ENCODE data around the gene SYT9. TPM values are rescaled to one million over a fixed set of nuclear protein-coding genes. Genes with fewer than 3 reads are reported as not detected.

SYT9 gene, protein sequence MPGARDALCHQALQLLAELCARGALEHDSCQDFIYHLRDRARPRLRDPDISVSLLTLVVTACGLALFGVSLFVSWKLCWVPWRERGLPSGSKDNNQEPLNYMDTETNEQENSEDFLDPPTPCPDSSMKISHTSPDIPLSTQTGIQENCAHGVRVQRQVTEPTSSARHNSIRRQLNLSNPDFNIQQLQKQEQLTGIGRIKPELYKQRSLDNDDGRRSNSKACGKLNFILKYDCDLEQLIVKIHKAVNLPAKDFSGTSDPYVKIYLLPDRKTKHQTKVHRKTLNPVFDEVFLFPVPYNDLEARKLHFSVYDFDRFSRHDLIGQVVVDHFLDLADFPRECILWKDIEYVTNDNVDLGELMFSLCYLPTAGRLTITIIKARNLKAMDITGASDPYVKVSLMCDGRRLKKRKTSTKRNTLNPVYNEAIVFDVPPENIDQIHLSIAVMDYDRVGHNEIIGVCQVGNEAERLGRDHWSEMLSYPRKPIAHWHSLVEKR
- total RNA-seq, result 0.52 TPM

DNA sequence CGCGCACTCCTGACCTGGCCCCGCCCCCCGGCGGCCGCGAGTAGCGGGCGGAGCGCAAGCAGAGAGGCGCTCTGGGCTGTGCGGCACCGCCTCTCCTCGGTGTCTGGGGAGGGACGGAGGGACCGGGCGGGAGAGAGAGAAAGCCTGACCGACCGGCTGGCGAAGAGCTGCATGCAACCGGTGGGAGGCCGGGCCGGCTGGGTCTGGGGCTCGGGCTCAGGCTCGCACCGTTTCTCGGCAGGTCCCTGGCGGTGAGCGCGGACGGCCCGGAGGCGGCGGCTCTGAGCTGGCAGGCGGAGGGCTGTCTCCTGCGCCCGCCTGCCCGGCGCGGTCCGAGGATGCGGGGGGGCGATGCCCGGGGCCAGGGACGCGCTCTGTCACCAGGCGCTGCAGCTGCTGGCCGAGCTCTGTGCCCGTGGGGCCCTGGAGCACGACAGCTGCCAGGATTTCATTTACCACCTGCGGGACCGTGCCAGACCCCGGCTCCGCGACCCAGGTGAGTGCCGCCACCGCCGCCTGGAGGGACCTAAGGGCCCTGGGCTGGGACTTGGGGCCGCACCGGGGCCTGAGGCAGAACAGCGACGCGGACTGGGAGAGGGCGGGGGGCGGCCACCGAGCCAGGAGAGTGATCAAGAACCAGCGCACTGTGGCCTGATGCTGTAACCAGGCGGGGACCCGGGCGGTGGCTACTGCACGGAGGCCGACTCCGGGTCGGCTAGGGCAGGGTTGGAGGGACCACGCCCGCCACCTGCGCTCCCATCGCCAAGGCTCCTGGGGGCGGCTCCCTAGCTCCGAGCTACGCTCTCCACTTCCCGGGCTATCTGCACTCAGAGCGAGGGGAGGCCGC lies at the start of gene SYT9:
Gene SYT9, plus strand, starts transcription at position 69 of the 847 bp plus-strand sequence. Its CDS starts 283 bp downstream, at position 352.
- H3K36me3 ChIP-seq (ENCODE audit: control insufficient read depth in 3 of 3, insufficient read depth in 3 of 3, low read length in 3 of 3), result no peaks in the 10 kb centered on the region
- no peaks in the 10 kb centered on the region for H3K9me3 ChIP-seq (ENCODE audit: control insufficient read depth in 3 of 3, low read length in 3 of 3)
- H3K4me3 ChIP-seq (ENCODE audit: low read length in 3 of 3), result peak within 1 kb of the TSS; percentile 60 to 67 (median 65)
- peaks cover 7 to 10% (median 8%) of the 10 kb centered on the region in 3 donors for H3K4me1 ChIP-seq (ENCODE audit: control insufficient read depth in 3 of 3, insufficient read depth in 3 of 3, low read length in 3 of 3)
- H3K9ac ChIP-seq (ENCODE audit: low read depth in 1 of 3, low read length in 3 of 3), result peak within 1 kb of the TSS in 2 of 3 donors; percentile 32 to 70
- H3K27me3 ChIP-seq (ENCODE audit: control insufficient read depth in 3 of 3, insufficient read depth in 3 of 3, low read length in 3 of 3), result peaks cover 11 to 26% (median 20%) of the 10 kb centered on the region in 3 donors
- H3K27ac ChIP-seq (ENCODE audit: low read depth, low read length), result no peak within 1 kb of the TSS

DNA sequence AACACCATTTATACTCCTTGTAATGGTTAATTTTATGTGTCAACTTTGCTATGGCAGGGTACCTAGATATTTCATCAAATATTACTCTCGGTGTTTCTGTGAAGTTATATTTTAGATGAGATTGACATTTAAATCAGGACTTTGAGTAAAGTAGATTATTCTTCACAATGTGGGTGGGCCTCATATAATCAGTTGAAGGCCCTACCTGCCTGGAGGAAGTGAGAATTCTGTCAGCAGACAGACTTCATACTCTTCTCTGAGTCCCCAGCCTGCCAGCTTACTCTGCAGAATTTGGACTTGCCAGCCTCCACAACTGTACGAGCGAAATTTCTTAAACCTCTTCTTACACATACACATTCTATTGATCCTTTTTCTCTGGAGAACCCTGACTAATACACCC lies 49.3 kb upstream of the SYT9 start:
- Histone ChIP-seq H3K4me1 (ENCODE audit: control insufficient read depth in 3 of 3, insufficient read depth in 3 of 3, low read length in 3 of 3) (no peaks in the 10 kb centered on the region), H3K9ac (ENCODE audit: low read depth in 1 of 3, low read length in 3 of 3) (no peak overlapping the region), H3K27me3 (ENCODE audit: control insufficient read depth in 3 of 3, insufficient read depth in 3 of 3, low read length in 3 of 3) (peaks cover 0 to 4% (median 0%) of the 10 kb centered on the region in 3 donors), H3K4me3 (ENCODE audit: low read length in 3 of 3) (no peak overlapping the region), H3K36me3 (ENCODE audit: control insufficient read depth in 3 of 3, insufficient read depth in 3 of 3, low read length in 3 of 3) (no peaks in the 10 kb centered on the region), H3K27ac (ENCODE audit: low read depth, low read length) (no peak overlapping the region), H3K9me3 (ENCODE audit: control insufficient read depth in 3 of 3, low read length in 3 of 3) (no peaks in the 10 kb centered on the region)

DNA sequence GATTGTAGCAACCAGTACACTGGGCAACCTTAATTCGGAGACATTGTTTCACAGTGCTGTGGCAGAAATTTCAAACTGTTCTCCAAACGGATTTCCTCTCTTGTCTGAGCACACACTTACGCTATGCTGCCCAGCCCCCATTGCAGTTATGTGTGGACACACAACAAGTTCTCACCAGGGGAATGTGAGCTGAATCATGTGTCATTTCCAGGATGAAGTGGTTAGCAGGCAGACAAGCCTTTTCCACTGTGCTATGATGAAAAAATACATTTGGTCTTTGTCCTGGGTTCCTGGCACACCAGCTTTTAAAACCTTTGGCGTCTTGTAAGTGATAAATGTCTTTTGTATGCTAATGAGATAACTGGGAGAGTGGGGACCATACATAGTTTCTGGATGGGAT lies 46.9 kb upstream of the SYT9 start:
- Histone ChIP-seq H3K27ac (ENCODE audit: low read depth, low read length) (no peak overlapping the region), H3K4me3 (ENCODE audit: low read length in 3 of 3) (no peak overlapping the region), H3K36me3 (ENCODE audit: control insufficient read depth in 3 of 3, insufficient read depth in 3 of 3, low read length in 3 of 3) (no peaks in the 10 kb centered on the region), H3K9me3 (ENCODE audit: control insufficient read depth in 3 of 3, low read length in 3 of 3) (no peaks in the 10 kb centered on the region), H3K4me1 (ENCODE audit: control insufficient read depth in 3 of 3, insufficient read depth in 3 of 3, low read length in 3 of 3) (no peaks in the 10 kb centered on the region), H3K9ac (ENCODE audit: low read depth in 1 of 3, low read length in 3 of 3) (no peak overlapping the region), H3K27me3 (ENCODE audit: control insufficient read depth in 3 of 3, insufficient read depth in 3 of 3, low read length in 3 of 3) (peaks cover 0 to 4% (median 0%) of the 10 kb centered on the region in 3 donors)

DNA sequence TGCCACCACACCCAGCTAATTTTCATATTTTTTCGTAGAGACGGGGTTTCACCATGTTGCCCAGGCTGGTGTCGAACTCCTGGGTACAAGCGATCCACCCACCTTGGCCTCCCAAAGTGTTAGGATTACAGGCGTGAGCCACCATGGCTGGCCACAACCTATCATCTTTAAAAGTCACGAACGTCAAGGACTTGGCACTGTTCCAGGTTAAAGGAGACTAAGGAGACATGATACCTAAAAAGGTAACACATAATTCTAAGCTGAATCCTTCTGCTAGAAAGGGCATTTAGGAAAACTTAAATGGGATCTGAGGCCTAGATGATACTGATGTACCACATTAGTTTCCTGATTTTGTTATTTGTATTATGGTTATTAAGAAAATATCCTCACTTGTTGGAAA lies 43.3 kb upstream of the SYT9 start:
- Histone ChIP-seq H3K27ac (ENCODE audit: low read depth, low read length) (no peak overlapping the region), H3K27me3 (ENCODE audit: control insufficient read depth in 3 of 3, insufficient read depth in 3 of 3, low read length in 3 of 3) (peaks cover 0 to 4% (median 0%) of the 10 kb centered on the region in 3 donors)

DNA sequence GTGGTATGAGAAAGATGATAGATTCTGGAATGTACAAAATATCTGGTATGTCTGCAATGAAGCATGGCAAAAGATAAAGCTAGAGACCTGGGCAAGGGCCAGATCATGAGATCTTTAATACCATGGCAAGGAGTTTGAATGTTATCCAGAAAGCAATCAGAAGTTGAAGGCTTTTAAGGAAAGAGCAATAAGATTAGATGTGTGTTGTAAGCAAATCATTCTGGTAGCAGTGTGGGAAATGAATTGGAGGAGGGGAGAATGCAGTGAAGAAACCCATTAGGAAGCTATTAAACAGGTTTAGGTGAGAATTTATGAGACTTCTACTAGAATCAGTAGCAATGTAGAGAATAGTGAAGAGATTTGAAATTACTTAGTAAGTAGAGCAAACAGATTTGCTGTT lies 32.2 kb upstream of the SYT9 start:
- no peaks in the 10 kb centered on the region for H3K9me3 ChIP-seq (ENCODE audit: control insufficient read depth in 3 of 3, low read length in 3 of 3)
- peaks cover 0 to 4% (median 3%) of the 10 kb centered on the region in 3 donors for H3K27me3 ChIP-seq (ENCODE audit: control insufficient read depth in 3 of 3, insufficient read depth in 3 of 3, low read length in 3 of 3)
- H3K27ac ChIP-seq (ENCODE audit: low read depth, low read length), result no peak overlapping the region
- no peak overlapping the region for H3K4me3 ChIP-seq (ENCODE audit: low read length in 3 of 3)
- no peak overlapping the region for H3K9ac ChIP-seq (ENCODE audit: low read depth in 1 of 3, low read length in 3 of 3)
- H3K36me3 ChIP-seq (ENCODE audit: control insufficient read depth in 3 of 3, insufficient read depth in 3 of 3, low read length in 3 of 3), result no peaks in the 10 kb centered on the region
- no peaks in the 10 kb centered on the region for H3K4me1 ChIP-seq (ENCODE audit: control insufficient read depth in 3 of 3, insufficient read depth in 3 of 3, low read length in 3 of 3)

More for the DNA sequence above, 43.3 kb upstream of the SYT9 start:
- H3K4me1 ChIP-seq (ENCODE audit: control insufficient read depth in 3 of 3, insufficient read depth in 3 of 3, low read length in 3 of 3), result no peaks in the 10 kb centered on the region
- no peaks in the 10 kb centered on the region for H3K9me3 ChIP-seq (ENCODE audit: control insufficient read depth in 3 of 3, low read length in 3 of 3)
- no peak overlapping the region for H3K9ac ChIP-seq (ENCODE audit: low read depth in 1 of 3, low read length in 3 of 3)
- no peak overlapping the region for H3K4me3 ChIP-seq (ENCODE audit: low read length in 3 of 3)
- no peaks in the 10 kb centered on the region for H3K36me3 ChIP-seq (ENCODE audit: control insufficient read depth in 3 of 3, insufficient read depth in 3 of 3, low read length in 3 of 3)

DNA sequence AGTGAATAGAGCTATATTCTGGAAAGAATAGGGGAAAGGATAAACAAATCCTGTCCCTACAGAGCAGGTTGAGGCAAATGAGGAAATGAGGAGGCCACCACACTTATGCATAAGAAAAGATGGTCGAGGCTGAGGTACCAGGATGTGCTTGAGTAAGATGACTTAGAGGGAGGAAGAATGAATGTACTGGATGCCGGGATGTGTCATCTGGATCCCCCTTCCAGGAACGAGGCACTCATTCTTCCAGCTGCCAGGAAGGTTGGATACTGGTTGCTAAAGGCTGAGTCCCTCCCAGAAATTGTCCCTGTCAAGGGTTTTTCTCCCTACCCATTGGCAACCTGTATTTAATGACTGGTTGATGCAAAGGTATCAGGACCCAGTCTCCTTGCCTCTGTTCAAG lies 31.1 kb upstream of the SYT9 start:
- Histone ChIP-seq H3K9ac (ENCODE audit: low read depth in 1 of 3, low read length in 3 of 3) (no peak overlapping the region), H3K9me3 (ENCODE audit: control insufficient read depth in 3 of 3, low read length in 3 of 3) (no peaks in the 10 kb centered on the region), H3K36me3 (ENCODE audit: control insufficient read depth in 3 of 3, insufficient read depth in 3 of 3, low read length in 3 of 3) (no peaks in the 10 kb centered on the region), H3K27me3 (ENCODE audit: control insufficient read depth in 3 of 3, insufficient read depth in 3 of 3, low read length in 3 of 3) (peaks cover 0 to 4% (median 3%) of the 10 kb centered on the region in 3 donors), H3K4me1 (ENCODE audit: control insufficient read depth in 3 of 3, insufficient read depth in 3 of 3, low read length in 3 of 3) (no peaks in the 10 kb centered on the region), H3K4me3 (ENCODE audit: low read length in 3 of 3) (no peak overlapping the region), H3K27ac (ENCODE audit: low read depth, low read length) (no peak overlapping the region)

DNA sequence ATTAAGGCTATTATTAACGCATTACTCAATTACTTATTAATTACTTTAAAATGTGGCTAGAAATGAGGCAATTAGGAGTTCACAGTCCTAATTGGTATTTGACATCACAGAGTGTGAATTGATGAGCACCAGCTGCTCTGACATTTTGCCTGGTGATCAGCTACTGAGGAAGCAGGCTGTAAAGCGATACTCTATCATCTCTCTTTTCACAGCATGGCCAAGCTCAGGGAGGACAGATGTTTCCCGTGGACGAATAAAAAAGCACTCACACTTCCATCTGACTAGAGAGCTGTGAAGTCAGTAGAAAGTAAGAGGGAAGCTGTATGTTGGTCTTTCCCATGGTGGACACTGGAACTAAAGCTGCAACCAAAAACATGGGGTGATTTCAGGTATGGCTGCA lies 29.1 kb upstream of the SYT9 start:
- H3K36me3 ChIP-seq (ENCODE audit: control insufficient read depth in 3 of 3, insufficient read depth in 3 of 3, low read length in 3 of 3), result no peaks in the 10 kb centered on the region
- H3K27ac ChIP-seq (ENCODE audit: low read depth, low read length), result no peak overlapping the region
- H3K4me3 ChIP-seq (ENCODE audit: low read length in 3 of 3), result no peak overlapping the region
- H3K9ac ChIP-seq (ENCODE audit: low read depth in 1 of 3, low read length in 3 of 3), result no peak overlapping the region
- no peaks in the 10 kb centered on the region for H3K9me3 ChIP-seq (ENCODE audit: control insufficient read depth in 3 of 3, low read length in 3 of 3)
- H3K27me3 ChIP-seq (ENCODE audit: control insufficient read depth in 3 of 3, insufficient read depth in 3 of 3, low read length in 3 of 3), result peaks cover 0 to 4% (median 3%) of the 10 kb centered on the region in 3 donors
- H3K4me1 ChIP-seq (ENCODE audit: control insufficient read depth in 3 of 3, insufficient read depth in 3 of 3, low read length in 3 of 3), result no peaks in the 10 kb centered on the region

DNA sequence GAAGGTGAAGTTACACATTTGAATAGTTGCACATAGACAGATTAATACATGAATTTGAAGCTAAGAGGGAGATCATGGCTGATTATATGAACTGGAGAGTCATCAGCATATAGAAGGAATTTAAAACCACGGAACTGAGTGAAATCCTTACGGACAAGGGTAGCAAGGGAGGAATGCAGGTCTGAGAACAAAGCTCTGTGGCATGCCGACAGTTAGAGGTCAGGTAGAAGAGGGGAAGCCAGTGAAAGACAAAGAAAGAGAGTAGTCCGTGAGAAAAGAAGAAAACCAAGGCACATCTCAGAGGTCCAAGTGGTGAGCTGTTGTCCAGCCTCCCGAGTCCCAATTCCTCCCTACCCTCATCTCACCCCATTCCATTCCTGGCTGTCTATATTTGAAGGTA lies 11.8 kb upstream of the SYT9 start:
- no peaks in the 10 kb centered on the region for H3K36me3 ChIP-seq (ENCODE audit: control insufficient read depth in 3 of 3, insufficient read depth in 3 of 3, low read length in 3 of 3)
- peaks cover 0 to 8% (median 5%) of the 10 kb centered on the region in 3 donors for H3K27me3 ChIP-seq (ENCODE audit: control insufficient read depth in 3 of 3, insufficient read depth in 3 of 3, low read length in 3 of 3)
- H3K4me3 ChIP-seq (ENCODE audit: low read length in 3 of 3), result no peak overlapping the region

DNA sequence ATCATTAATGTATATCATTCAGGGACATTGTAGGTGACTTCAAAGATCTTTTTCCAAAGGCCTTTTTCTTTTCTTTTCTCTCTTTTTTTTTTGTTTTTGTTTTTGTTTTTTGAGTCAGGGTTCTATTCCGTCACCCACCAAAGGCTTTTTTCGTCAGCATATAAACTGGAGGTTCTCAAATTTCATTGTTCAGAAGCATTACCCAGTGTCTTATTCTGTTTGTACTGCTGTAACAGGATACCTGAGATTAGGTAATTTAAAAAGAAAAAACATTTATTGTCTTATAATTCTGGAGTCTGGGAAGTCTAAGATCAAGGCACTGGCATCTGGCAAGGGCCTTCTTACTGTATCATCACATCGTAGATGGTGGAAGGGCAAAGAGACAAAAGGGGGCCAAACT lies 6.4 kb upstream of the SYT9 start:
- no peak overlapping the region for H3K9ac ChIP-seq (ENCODE audit: low read depth in 1 of 3, low read length in 3 of 3)
- H3K4me1 ChIP-seq (ENCODE audit: control insufficient read depth in 3 of 3, insufficient read depth in 3 of 3, low read length in 3 of 3), result no peaks in the 10 kb centered on the region
- H3K4me3 ChIP-seq (ENCODE audit: low read length in 3 of 3), result no peak overlapping the region
- H3K36me3 ChIP-seq (ENCODE audit: control insufficient read depth in 3 of 3, insufficient read depth in 3 of 3, low read length in 3 of 3), result no peaks in the 10 kb centered on the region
- H3K27me3 ChIP-seq (ENCODE audit: control insufficient read depth in 3 of 3, insufficient read depth in 3 of 3, low read length in 3 of 3), result no peaks in the 10 kb centered on the region
- H3K9me3 ChIP-seq (ENCODE audit: control insufficient read depth in 3 of 3, low read length in 3 of 3), result no peaks in the 10 kb centered on the region
- no peak overlapping the region for H3K27ac ChIP-seq (ENCODE audit: low read depth, low read length)

More for the DNA sequence above, 11.8 kb upstream of the SYT9 start:
- H3K27ac ChIP-seq (ENCODE audit: low read depth, low read length), result no peak overlapping the region
- no peaks in the 10 kb centered on the region for H3K9me3 ChIP-seq (ENCODE audit: control insufficient read depth in 3 of 3, low read length in 3 of 3)
- H3K4me1 ChIP-seq (ENCODE audit: control insufficient read depth in 3 of 3, insufficient read depth in 3 of 3, low read length in 3 of 3), result no peaks in the 10 kb centered on the region
- H3K9ac ChIP-seq (ENCODE audit: low read depth in 1 of 3, low read length in 3 of 3), result no peak overlapping the region

DNA sequence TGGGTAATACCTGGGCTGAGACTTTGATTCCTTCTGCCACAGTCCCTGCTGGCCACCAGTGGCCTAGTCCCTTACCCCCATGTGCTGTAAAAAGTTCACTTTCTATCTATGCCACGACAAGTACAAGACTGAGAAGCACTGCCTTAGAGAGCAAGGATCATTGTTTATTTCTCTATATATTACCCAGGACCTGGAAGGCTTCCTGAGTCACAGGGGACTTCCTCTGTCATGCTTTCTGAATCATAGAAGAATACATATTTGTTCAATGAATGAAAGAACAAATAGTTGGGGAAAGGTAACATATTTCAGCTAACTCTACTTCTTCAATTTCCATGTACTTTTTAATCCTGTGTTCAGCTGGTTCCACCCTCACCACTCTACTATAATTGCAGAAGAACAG lies 5.5 kb upstream of the SYT9 start:
- Histone ChIP-seq H3K4me3 (ENCODE audit: low read length in 3 of 3) (no peak overlapping the region), H3K9ac (ENCODE audit: low read depth in 1 of 3, low read length in 3 of 3) (no peak overlapping the region)

More for the DNA sequence above, 5.5 kb upstream of the SYT9 start:
- H3K27me3 ChIP-seq (ENCODE audit: control insufficient read depth in 3 of 3, insufficient read depth in 3 of 3, low read length in 3 of 3), result peaks cover 0 to under 1% (median 0%) of the 10 kb centered on the region in 3 donors
- no peaks in the 10 kb centered on the region for H3K4me1 ChIP-seq (ENCODE audit: control insufficient read depth in 3 of 3, insufficient read depth in 3 of 3, low read length in 3 of 3)
- no peaks in the 10 kb centered on the region for H3K9me3 ChIP-seq (ENCODE audit: control insufficient read depth in 3 of 3, low read length in 3 of 3)
- H3K36me3 ChIP-seq (ENCODE audit: control insufficient read depth in 3 of 3, insufficient read depth in 3 of 3, low read length in 3 of 3), result no peaks in the 10 kb centered on the region
- no peak overlapping the region for H3K27ac ChIP-seq (ENCODE audit: low read depth, low read length)

All from skeletal muscle tissue (tissue), 4 donors.